K562 (cell line): Measurements from ENCODE around the gene CTPS1. TPM values are rescaled to one million over a fixed set of nuclear protein-coding genes. Genes with fewer than 3 reads are reported as not detected.
A peak's percentile ranks its signal among the peaks of the same experiment; 100 is the strongest.

Experiments
- ATAC-seq: fragments of 200-7000 bp; cut with Tn5 transposase; 3 replicates; pipeline ENCODE4 v1.9.1; 2020; ENCODE audit warnings: moderate library complexity
- BruUV-seq: library from RNA; stranded (reverse); fragments of 400-500 nt; replicated peaks from 2 replicates; lab custom pipeline; 2021; lab: Mats Ljungman, UMichigan
- CTCF ChIA-PET: fragments of 300-600 bp; formaldehyde crosslinking; extraction: SDS; loops from one replicate; lab custom pipeline; 2021; ENCODE audit warnings: low intra/inter-chr PET ratio; lab: Yijun Ruan, JAX
- POLR2A ChIA-PET: fragments of 300-600, 350-650 bp; sonication (Branson Sonifier 250); formaldehyde crosslinking; extraction: SDS; loops from one replicate; lab custom pipeline; 2021; ENCODE audit warnings: antibody characterized with exemption, inconsistent platforms; lab: Yijun Ruan, JAX
- DNase-seq, 4 experiments: peaks; one replicate each; pipeline versions ENCODE4 v3.0.0 to v3.0.0-alpha.2; 2011 to 2018; ENCODE audit warnings: low spot score in 3 of 4, mixed read lengths in 3 of 4; ENCODE audit errors: extremely low read depth in 1 of 4
- FAIRE-seq: peaks from 2 replicates; lab custom pipeline; 2011; peaks lifted over from hg19 to GRCh38; lab: Jason Lieb, UNC
- H2AFZ ChIP-seq: 2 replicates; pipeline ENCODE4 v1.6.0; 2011; ENCODE audit warnings: low read depth, low read length, control low read depth, inconsistent platforms
- H3K27ac ChIP-seq: fragments of 200-600 bp; 3 replicates; pipeline ENCODE4 v1.8.0; 2011; ENCODE audit warnings: low read depth, mild to moderate bottlenecking, control low read depth, inconsistent platforms, low read length, moderate library complexity, mixed read lengths; ENCODE audit errors: extremely low read depth
- H3K27me3 ChIP-seq, 2 experiments: fragments of 300-600 bp in 1 of 2; 2 replicates in 1 of 2; 3 replicates in 1 of 2; pipeline versions ENCODE4 v1.6.0 to v1.8.0; 2011; ENCODE audit warnings: inconsistent platforms in 2 of 2, low read length in 2 of 2, mild to moderate bottlenecking in 1 of 2, mixed read lengths in 1 of 2, moderate library complexity in 1 of 2; ENCODE audit not compliant: control insufficient read depth in 2 of 2, insufficient read depth in 2 of 2
- H3K36me3 ChIP-seq: fragments of 300-600 bp; 3 replicates; pipeline ENCODE4 v1.8.0; 2011; ENCODE audit warnings: mild to moderate bottlenecking, low read length, inconsistent platforms; ENCODE audit not compliant: control insufficient read depth, insufficient read depth
- H3K4me1 ChIP-seq, 2 experiments: fragments of 200-600 bp in 1 of 2; replicated peaks in 1 of 2; 2 replicates in 1 of 2; 3 replicates in 1 of 2; pipeline versions ENCODE4 v1.5.1 to v1.8.0; 2011; ENCODE audit warnings: inconsistent platforms in 2 of 2, low read length in 2 of 2, mild to moderate bottlenecking in 1 of 2, mixed read lengths in 1 of 2, moderate library complexity in 1 of 2; ENCODE audit not compliant: control insufficient read depth in 2 of 2, insufficient read depth in 2 of 2
- H3K4me2 ChIP-seq: 2 replicates; pipeline ENCODE4 v1.6.1; 2011; ENCODE audit warnings: low read length, control low read depth, inconsistent platforms, mixed read lengths; ENCODE audit not compliant: insufficient read depth
- H3K4me3 ChIP-seq: fragments of 200-600 bp; sonication (generic), shearing (Covaris generic); 2 replicates; pipeline ENCODE4 v1.5.1; 2016; ENCODE audit warnings: control low read depth, inconsistent platforms
- H3K79me2 ChIP-seq: fragments of 200-600 bp; 3 replicates; pipeline ENCODE4 v1.8.0; 2011; ENCODE audit warnings: low read length, inconsistent platforms; ENCODE audit not compliant: control insufficient read depth, insufficient read depth
- H3K9ac ChIP-seq, 2 experiments: 2 replicates each; pipeline versions ENCODE4 v1.6.0 to v1.6.1; 2011; ENCODE audit warnings: low read depth in 2 of 2, low read length in 2 of 2, control low read depth in 1 of 2, inconsistent platforms in 1 of 2, mild to moderate bottlenecking in 1 of 2, mixed read lengths in 1 of 2; ENCODE audit not compliant: insufficient read depth in 1 of 2
- H3K9me1 ChIP-seq: one replicate; pipeline ENCODE4 v1.6.0; 2011; ENCODE audit warnings: inconsistent platforms, mild to moderate bottlenecking, low read length, moderate library complexity; ENCODE audit not compliant: control insufficient read depth, insufficient read depth
- H3K9me3 ChIP-seq: replicated peaks from 2 replicates; pipeline ENCODE4 v1.5.1; 2011; ENCODE audit warnings: low read depth, low read length, inconsistent platforms; ENCODE audit not compliant: control insufficient read depth, insufficient read depth
- H4K20me1 ChIP-seq: replicated peaks from 2 replicates; pipeline ENCODE4 v1.6.1; 2011; ENCODE audit warnings: low read length, inconsistent platforms, mixed read lengths; ENCODE audit not compliant: control insufficient read depth, insufficient read depth
- ATF3 ChIP-seq, 2 experiments: fragments of 450-650 bp in 1 of 2; sonication (generic) in 1 of 2; formaldehyde crosslinking in 1 of 2; IDR thresholded peaks in 1 of 2; conservative IDR thresholded peaks in 1 of 2; 2 replicates each; pipeline versions ENCODE4 v1.6.1 to v1.8.1; 2016 to 2023; ENCODE audit warnings: mild to moderate bottlenecking in 2 of 2, moderate library complexity in 2 of 2, inconsistent platforms in 1 of 2, missing genetic modification reagents in 1 of 2
- CEBPB ChIP-seq: fragments of 450-650 bp; IDR thresholded peaks from 2 replicates; pipeline ENCODE4 v1.6.1; 2016; ENCODE audit warnings: missing genetic modification characterization, missing compliant biosample characterization
- SREBF1 ChIP-seq: fragments of 150-350 bp; IDR thresholded peaks from 2 replicates; pipeline ENCODE4 v1.6.1; 2014; ENCODE audit warnings: antibody characterized with exemption, low read depth, low read length, borderline replicate concordance
- WGBS: fragments of 100-300 bp; shearing (Covaris generic); methylation state at CpG from one replicate; pipeline ENCODE4 v1.1.6; 2016; ENCODE audit warnings: low coverage, mixed read lengths; ENCODE audit not compliant: insufficient coverage; ENCODE audit errors: missing lambda C conversion rate; 5-methylcytosine and 5-hydroxymethylcytosine counted together
- in situ Hi-C: fragments of 300-500 bp; cut with MboI; formaldehyde crosslinking; loops from 4 replicates; pipeline ENCODE4 v1.15.0; 2018; ENCODE audit warnings: inconsistent platforms, mixed read lengths
- intact Hi-C: fragments of 100-400 bp; cut with micrococcal nuclease; formaldehyde crosslinking; loops from 2 replicates; pipeline ENCODE4 v1.14.2; 2022
- polyA plus RNA-seq, 8 experiments: library from polyadenylated mRNA; depleted of rRNA in 4 of 8; stranded (reverse) in 5 of 8; unstranded in 3 of 8; fragments of >200 nt; fragmentation: Nextera tagmentation in 2 of 8; fragmentation: Illumina TruSeq in 1 of 8; extraction: Ambion mirVana in 2 of 8; extraction: Trizol in 1 of 8; gene quantifications; 2 replicates each; pipeline versions ENCODE4 v1.2.1 to v1.2.3, GENCODE V29; 2011 to 2014; ENCODE audit warnings: inconsistent platforms in 1 of 8, missing spikeins in 1 of 8
- total RNA-seq, 7 experiments: library from RNA; depleted of rRNA in 6 of 7; stranded (reverse); fragments of >200 nt in 6 of 7; fragmentation: Illumina TruSeq in 2 of 7; extraction: Trizol in 2 of 7; gene quantifications; 2 replicates each; pipeline versions ENCODE4 v1.2.1 to v1.2.3, GENCODE V29; 2011 to 2021; ENCODE audit warnings: low replicate concordance in 1 of 7

CTPS1 gene
- total and polyA plus RNA-seq, 9 of the 15 experiments (the other 6 are each of a cell fraction or from before 2014, with no cell fraction given): 44.4 to 164 (median 87.7) TPM

GRCh38 chr1:40930174-40930964 lies 49.1 kb upstream of the CTPS1 start:
- CTCF ChIA-PET: no interaction called here

More at GRCh38 chr1:40930174-40930964, 49.1 kb upstream of the CTPS1 start:
- H4K20me1 ChIP-seq: no peaks in the 10 kb centered on the region
- H2AFZ ChIP-seq: no peak overlapping the region
- H3K27ac ChIP-seq: no peak overlapping the region
- POLR2A ChIA-PET: interaction anchor here (0.7 to 2.9 kb wide), 3 partner anchors 9 to 156 kb away, joined by 4 to 14 read pairs (median 5); no protein-coding TSS in a partner anchor
- H3K27me3 ChIP-seq: peaks cover 0 to 2% of the 10 kb centered on the region in 2 experiments; a peak in 2 of 5 replicates
- no peaks in the 10 kb centered on the region for H3K9me1 ChIP-seq
- 39% methylated on average over 8 of the region's 8 CpGs for WGBS
- DNase-seq: no peak
- FAIRE-seq: no peak
- H3K4me3 ChIP-seq: no peak overlapping the region
- no peaks in the 10 kb centered on the region for H3K79me2 ChIP-seq
- in situ Hi-C loops (no loop called here), intact Hi-C loops (no loop called here)
- BruUV-seq: no TSS peak
- no peaks in the 10 kb centered on the region for H3K9me3 ChIP-seq
- peaks cover 0 to 3% of the 10 kb centered on the region in 2 experiments; a peak in 1 of 5 replicates for H3K4me1 ChIP-seq
- H3K36me3 ChIP-seq: no peaks in the 10 kb centered on the region
- no peak for ATAC-seq
- TF ChIP-seq CEBPB (tag) (peak; percentile 57), ATF3 (IDR thresholded peaks at IDR 0.05) (peak; percentile 45), ATF3 (CRISPR knock-in tag; conservative IDR thresholded peaks at IDR 0.05) (no peak), SREBF1 (no peak)
- no peak overlapping the region for H3K4me2 ChIP-seq
- no peak overlapping the region for H3K9ac ChIP-seq
